A549 (cell line): ENCODE results near the gene RAMP1. TPM values are rescaled to one million over a fixed set of nuclear protein-coding genes. Genes with fewer than 3 reads are reported as not detected.

Experiments used
- ATAC-seq, 2 experiments: fragments of 200-7000 bp in 1 of 2; fragments of >200 bp in 1 of 2; cut with Nextera tagmentation in 1 of 2; cut with Tn5 transposase in 1 of 2; 3 replicates each; pipeline versions ENCODE4 v1.8.0 to v1.9.1; 2018 to 2020; ENCODE audit warnings: mild to moderate bottlenecking in 1 of 2, moderate library complexity in 1 of 2
- CTCF ChIA-PET: fragments of 300-600 bp; sonication (Branson Sonifier 250); formaldehyde crosslinking; extraction: SDS; loops from one replicate; lab custom pipeline; 2021; ENCODE audit warnings: antibody characterized with exemption, inconsistent platforms; lab: Yijun Ruan, JAX
- POLR2A ChIA-PET: fragments of 350-600 bp; formaldehyde crosslinking; extraction: SDS; loops from one replicate; lab custom pipeline; 2021; ENCODE audit warnings: antibody characterized with exemption, inconsistent platforms; lab: Yijun Ruan, JAX
- DNase-seq, 2 experiments: peaks; one replicate each; pipeline versions ENCODE4 v3.0.0 to v3.0.0-alpha.2; 2011 to 2016; ENCODE audit warnings: low read depth in 1 of 2, low spot score in 1 of 2
- FAIRE-seq: peaks from 2 replicates; lab custom pipeline; 2011; peaks lifted over from hg19 to GRCh38; lab: Jason Lieb, UNC
- H3K27ac ChIP-seq, 2 experiments: fragments of >200 bp; sonication (Bioruptor Twin); formaldehyde crosslinking; 3 replicates each; pipeline ENCODE4 v1.5.1; 2016 to 2017
- H3K4me1 ChIP-seq: fragments of >200 bp; sonication (Bioruptor Twin); formaldehyde crosslinking; 3 replicates; pipeline ENCODE4 v1.6.1; 2016
- H3K4me2 ChIP-seq: fragments of >200 bp; sonication (Bioruptor Twin); formaldehyde crosslinking; 3 replicates; pipeline ENCODE4 v1.6.1; 2016
- H3K4me3 ChIP-seq: fragments of >200 bp; sonication (Bioruptor Twin); formaldehyde crosslinking; 3 replicates; pipeline ENCODE4 v1.5.1; 2016
- H3K9me3 ChIP-seq: fragments of >200 bp; sonication (Bioruptor Twin); formaldehyde crosslinking; 3 replicates; pipeline ENCODE4 v1.6.1; 2016
- EP300 ChIP-seq, 2 experiments: fragments of >200 bp; sonication (Bioruptor Twin); formaldehyde crosslinking; IDR thresholded peaks; 2 replicates in 1 of 2; 3 replicates in 1 of 2; pipeline ENCODE4 v1.6.1; 2016 to 2017
- FOSL2 ChIP-seq, 2 experiments: fragments of 450-650 bp in 1 of 2; fragments of >200 bp in 1 of 2; sonication (Bioruptor Twin) in 1 of 2; formaldehyde crosslinking; IDR thresholded peaks; 2 replicates each; pipeline versions ENCODE4 v1.5.0 to v1.6.1; 2016 to 2020; ENCODE audit warnings: mild to moderate bottlenecking in 1 of 2, moderate library complexity in 1 of 2
- HEYL ChIP-seq: fragments of 250-450 bp; sonication (Bioruptor Pico); IDR thresholded peaks from 2 replicates; pipeline ENCODE4 v1.8.0; 2021; ENCODE audit warnings: mild to moderate bottlenecking, moderate library complexity
- HOXB5 ChIP-seq: fragments of 250-450 bp; sonication (Bioruptor Pico); IDR thresholded peaks from 2 replicates; pipeline ENCODE4 v1.5.0; 2020; ENCODE audit warnings: mild to moderate bottlenecking, moderate library complexity
- JUNB ChIP-seq: fragments of >200 bp; sonication (Bioruptor Twin); formaldehyde crosslinking; IDR thresholded peaks from 2 replicates; pipeline ENCODE4 v1.6.1; 2016
- KDM1A ChIP-seq: fragments of 200-600 bp; sonication (generic); IDR thresholded peaks from 2 replicates; pipeline ENCODE4 v1.6.1; 2016; ENCODE audit warnings: low read depth, mild to moderate bottlenecking
- KDM5A ChIP-seq: fragments of 200-600 bp; sonication (generic); IDR thresholded peaks from 2 replicates; pipeline ENCODE4 v1.6.1; 2016; ENCODE audit warnings: antibody characterized with exemption, mild to moderate bottlenecking
- MYC ChIP-seq: IDR thresholded peaks from 2 replicates; pipeline ENCODE4 v1.6.1; 2012; ENCODE audit warnings: mild to moderate bottlenecking, inconsistent platforms, low read length, improper control_type of control experiment, borderline replicate concordance
- POLR2AphosphoS2 ChIP-seq: conservative IDR thresholded peaks from 2 replicates; pipeline ENCODE4 v1.6.1; 2012; ENCODE audit warnings: low read length, improper control_type of control experiment, inconsistent platforms
- RAD21 ChIP-seq, 2 experiments: fragments of >200 bp in 1 of 2; sonication (Bioruptor Twin) in 1 of 2; formaldehyde crosslinking in 1 of 2; IDR thresholded peaks in 1 of 2; conservative IDR thresholded peaks in 1 of 2; 2 replicates in 1 of 2; 3 replicates in 1 of 2; pipeline ENCODE4 v1.6.1; 2012 to 2018; ENCODE audit warnings: inconsistent platforms in 1 of 2
- SMC3 ChIP-seq: fragments of >200 bp; sonication (Bioruptor Twin); formaldehyde crosslinking; IDR thresholded peaks from 3 replicates; pipeline ENCODE4 v1.6.1; 2018; ENCODE audit warnings: inconsistent platforms
- TP53 ChIP-seq: fragments of 250-450 bp; sonication (Bioruptor Pico); IDR thresholded peaks from 2 replicates; pipeline ENCODE4 v1.5.0; 2021; ENCODE audit warnings: mild to moderate bottlenecking, moderate library complexity
- ZC3H11A ChIP-seq: fragments of 450-650 bp; IDR thresholded peaks from 2 replicates; pipeline ENCODE4 v1.6.1; 2014; ENCODE audit warnings: antibody characterized with exemption, mild to moderate bottlenecking
- ZFP36 ChIP-seq: fragments of 450-650 bp; IDR thresholded peaks from 2 replicates; pipeline ENCODE4 v1.6.1; 2014; ENCODE audit warnings: borderline replicate concordance; ENCODE audit not compliant: partially characterized antibody
- WGBS: methylation state at CpG from one replicate; pipeline ENCODE4 v1.1.6; 2017; ENCODE audit errors: missing lambda C conversion rate; 5-methylcytosine and 5-hydroxymethylcytosine counted together
- polyA plus RNA-seq, 4 experiments: library from polyadenylated mRNA; depleted of rRNA in 3 of 4; stranded (reverse); fragments of >200 nt; fragmentation: RNase III in 1 of 4; extraction: RNeasy Plus Mini Kit Qiagen cat#74134 plus additional on column Dnase treatment in 1 of 4; gene quantifications; 2 replicates in 3 of 4; 3 replicates in 1 of 4; pipeline ENCODE4 v1.2.3, GENCODE V29; 2011 to 2017
- TF ChIP-seq, protein P1 (sequence below): IDR thresholded peaks from 2 replicates; pipeline ENCODE4 v1.6.1; 2012
- TF ChIP-seq, protein P2 (sequence below): fragments of 150-350 bp; IDR thresholded peaks from 2 replicates; pipeline ENCODE4 v1.6.1; 2014; ENCODE audit warnings: low read depth, mild to moderate bottlenecking, low read length
- TF ChIP-seq, protein P3 (sequence below): IDR thresholded peaks from 2 replicates; pipeline ENCODE4 v1.6.1; 2012
- TF ChIP-seq, protein P4 (sequence below): fragments of >200 bp; sonication (Bioruptor Twin); formaldehyde crosslinking; IDR thresholded peaks from 3 replicates; pipeline ENCODE4 v1.5.1; 2016
- TF ChIP-seq, protein P5 (sequence below): fragments of 450-650 bp; IDR thresholded peaks from 2 replicates; pipeline ENCODE4 v1.6.1; 2014; ENCODE audit warnings: antibody characterized with exemption

The RAMP1 gene
- polyA plus RNA-seq, 2 of the 4 experiments (the other 2 are of a cell fraction) = not detected

DNA sequence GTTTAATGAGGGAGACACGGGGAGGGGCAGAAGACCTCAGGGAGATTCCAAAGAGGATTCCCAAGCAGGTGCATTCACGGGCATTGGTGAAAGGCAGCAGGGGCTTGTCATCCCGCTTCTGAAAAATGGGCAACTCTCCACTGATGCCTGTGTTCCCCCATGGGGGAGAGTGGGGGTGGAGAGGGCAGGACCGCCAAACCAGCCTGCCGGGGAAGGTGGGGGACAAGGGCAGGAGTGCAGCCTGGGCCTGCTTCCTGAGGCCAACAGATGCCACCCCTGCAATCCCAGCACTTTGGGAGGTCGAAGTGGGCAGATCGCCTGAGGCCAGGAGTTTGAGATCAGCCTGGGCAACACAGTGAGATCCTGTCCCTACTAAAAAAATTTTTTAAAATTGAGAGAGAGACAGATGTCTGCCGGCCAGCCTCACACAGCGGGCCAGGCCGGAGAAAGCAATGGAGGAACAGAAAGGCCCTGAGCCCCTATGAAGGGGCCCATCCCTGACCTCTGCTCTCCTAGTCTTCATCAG, 62.6 kb downstream of the RAMP1 start:
- H3K4me1 ChIP-seq = peaks cover 5% of the 10 kb centered on the region; the same call in 1 of the 3 replicates
- ChIA-PET POLR2A (no interaction called here), CTCF (interaction anchor here (1.7 to 2.5 kb wide), 3 partner anchors 9 to 70 kb away, joined by 5 to 18 read pairs (median 10); no protein-coding TSS in a partner anchor)
- FAIRE-seq (no peak), DNase-seq (no peak), ATAC-seq (no peak)
- 90% methylated on average over 10 of the region's 10 CpGs for WGBS
- no peaks in the 10 kb centered on the region for H3K9me3 ChIP-seq
- TF ChIP-seq, protein P1, sequence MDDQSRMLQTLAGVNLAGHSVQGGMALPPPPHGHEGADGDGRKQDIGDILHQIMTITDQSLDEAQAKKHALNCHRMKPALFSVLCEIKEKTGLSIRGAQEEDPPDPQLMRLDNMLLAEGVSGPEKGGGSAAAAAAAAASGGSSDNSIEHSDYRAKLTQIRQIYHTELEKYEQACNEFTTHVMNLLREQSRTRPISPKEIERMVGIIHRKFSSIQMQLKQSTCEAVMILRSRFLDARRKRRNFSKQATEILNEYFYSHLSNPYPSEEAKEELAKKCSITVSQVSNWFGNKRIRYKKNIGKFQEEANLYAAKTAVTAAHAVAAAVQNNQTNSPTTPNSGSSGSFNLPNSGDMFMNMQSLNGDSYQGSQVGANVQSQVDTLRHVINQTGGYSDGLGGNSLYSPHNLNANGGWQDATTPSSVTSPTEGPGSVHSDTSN = no peak
- TF ChIP-seq HOXB5 (CRISPR knock-in tag) (no peak), KDM5A (no peak), JUNB (no peak), ZC3H11A (no peak), HEYL (CRISPR knock-in tag) (no peak)
- TF ChIP-seq, protein P2, sequence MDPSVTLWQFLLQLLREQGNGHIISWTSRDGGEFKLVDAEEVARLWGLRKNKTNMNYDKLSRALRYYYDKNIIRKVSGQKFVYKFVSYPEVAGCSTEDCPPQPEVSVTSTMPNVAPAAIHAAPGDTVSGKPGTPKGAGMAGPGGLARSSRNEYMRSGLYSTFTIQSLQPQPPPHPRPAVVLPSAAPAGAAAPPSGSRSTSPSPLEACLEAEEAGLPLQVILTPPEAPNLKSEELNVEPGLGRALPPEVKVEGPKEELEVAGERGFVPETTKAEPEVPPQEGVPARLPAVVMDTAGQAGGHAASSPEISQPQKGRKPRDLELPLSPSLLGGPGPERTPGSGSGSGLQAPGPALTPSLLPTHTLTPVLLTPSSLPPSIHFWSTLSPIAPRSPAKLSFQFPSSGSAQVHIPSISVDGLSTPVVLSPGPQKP = no peak
- H3K4me3 ChIP-seq = no peak overlapping the region
- no peak overlapping the region for H3K27ac ChIP-seq
- H3K4me2 ChIP-seq = no peak overlapping the region

DNA sequence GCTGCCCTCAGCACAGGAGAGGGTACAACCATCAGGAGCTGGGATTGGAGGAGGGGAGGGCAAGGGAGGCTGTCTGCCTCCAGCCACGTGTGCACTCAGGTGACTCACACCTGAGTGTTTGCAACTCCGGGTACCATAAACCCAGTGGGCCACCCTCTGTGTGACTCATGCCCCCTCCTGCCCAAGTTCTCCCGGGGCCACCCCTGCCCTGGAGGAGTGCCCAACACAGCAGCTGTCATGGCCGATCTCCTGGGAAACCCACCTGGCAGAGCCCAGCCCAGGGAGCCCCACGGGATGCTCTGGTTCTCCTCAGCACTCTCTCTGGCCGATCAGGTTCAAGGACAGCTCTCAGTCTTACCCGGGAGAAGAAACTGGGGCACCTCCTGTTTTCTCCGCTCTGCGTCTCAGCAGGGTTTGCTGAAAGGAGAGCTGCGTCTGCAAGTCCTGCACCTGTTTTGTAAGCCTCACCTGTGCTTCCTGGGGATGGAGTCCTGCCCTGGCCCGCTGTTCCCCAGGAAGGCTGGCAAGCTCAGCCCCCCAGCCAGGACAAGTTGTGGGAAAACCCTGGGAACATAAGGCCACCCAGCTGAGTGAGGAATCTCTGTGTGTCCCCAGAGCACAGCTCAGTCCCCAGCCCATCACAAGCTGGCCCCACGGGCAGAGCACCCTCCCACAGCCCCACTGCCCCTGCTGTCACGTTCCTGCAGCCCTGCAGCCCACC, 63.4 kb downstream of the RAMP1 start:
- DNase-seq (peak in 1 of 2 experiments; percentile 12), ATAC-seq (peak; percentile 20 to 28; a peak in 3 of 6 replicates), FAIRE-seq (no peak)
- WGBS = 31% methylated on average over 9 of the region's 13 CpGs
- peak overlapping the region; percentile 21 to 76; a peak in 5 of 6 replicates for H3K27ac ChIP-seq
- peak overlapping the region; percentile 63 for H3K4me2 ChIP-seq
- no peak overlapping the region for H3K4me3 ChIP-seq
- TF ChIP-seq POLR2AphosphoS2 = no peak
- no peak for TF ChIP-seq FOSL2 (IDR thresholded peaks at IDR 0.05)
- TF ChIP-seq FOSL2 (CRISPR knock-in tag; IDR thresholded peaks at IDR 0.05) = 0 out of 2 replicates have a peak, but pooled peaks have one; percentile 31
- no peak for TF ChIP-seq ZC3H11A
- TF ChIP-seq HEYL (CRISPR knock-in tag) = no peak
- TF ChIP-seq, all 56 proteins: peak for 1
- Histone ChIP-seq H3K9me3 (no peaks in the 10 kb centered on the region), H3K4me1 (peaks cover 5% of the 10 kb centered on the region; the same call in 1 of the 3 replicates)
- ChIA-PET POLR2A (no interaction called here), CTCF (interaction anchor here (0.6 to 3.2 kb wide), 15 partner anchors 10 to 239 kb away, joined by 3 to 18 read pairs (median 5); no protein-coding TSS in a partner anchor)

DNA sequence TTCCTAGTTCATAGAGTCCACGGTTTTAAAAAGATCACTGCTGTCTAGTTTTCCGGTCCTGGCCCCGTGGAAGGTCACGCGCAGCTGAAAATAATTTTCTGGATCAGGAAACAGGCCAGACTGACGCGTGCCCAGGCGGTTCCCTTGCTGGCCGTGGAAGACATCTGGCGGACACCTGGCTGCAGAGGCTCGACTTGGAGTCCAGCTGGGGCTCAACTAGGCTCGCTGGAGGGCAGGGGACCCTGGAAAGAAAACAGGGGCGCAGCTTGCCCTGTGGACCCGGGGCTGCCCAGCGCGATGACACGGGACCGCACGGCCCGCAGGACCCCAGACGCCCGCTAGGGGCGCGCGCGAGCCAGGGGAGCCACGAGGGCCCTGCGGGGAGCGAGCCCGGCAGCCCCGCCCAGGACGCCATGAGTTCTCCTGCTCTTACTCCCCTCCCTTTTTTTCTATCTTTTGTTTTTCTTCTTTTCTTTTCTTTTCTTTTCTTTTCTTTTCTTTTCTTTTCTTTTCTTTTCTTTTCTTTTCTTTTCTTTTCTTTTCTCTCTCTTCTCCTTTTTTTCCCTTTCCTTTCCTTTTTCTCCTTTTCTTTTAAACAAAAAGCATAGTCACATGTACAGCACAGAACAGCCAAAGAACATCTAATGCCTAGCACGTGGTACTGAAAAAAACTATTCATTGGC, 64.2 kb downstream of the RAMP1 start:
- peak overlapping the region; percentile 63 for H3K4me2 ChIP-seq
- POLR2A ChIA-PET = no interaction called here
- peak; percentile 95 to 99 for ATAC-seq
- CTCF ChIA-PET = interaction anchor here (0.6 to 3.2 kb wide), 18 partner anchors 9 to 336 kb away, joined by 3 to 18 read pairs (median 4); no protein-coding TSS in a partner anchor
- H3K27ac ChIP-seq = peak overlapping the region; percentile 21 to 76; a peak in 5 of 6 replicates
- TF ChIP-seq, protein P3, sequence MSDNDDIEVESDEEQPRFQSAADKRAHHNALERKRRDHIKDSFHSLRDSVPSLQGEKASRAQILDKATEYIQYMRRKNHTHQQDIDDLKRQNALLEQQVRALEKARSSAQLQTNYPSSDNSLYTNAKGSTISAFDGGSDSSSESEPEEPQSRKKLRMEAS = peak; percentile 84
- TF ChIP-seq POLR2AphosphoS2 (no peak), ZFP36 (no peak), TP53 (CRISPR knock-in tag) (no peak), RAD21 (conservative IDR thresholded peaks at IDR 0.05 in 1 of 2, IDR thresholded peaks at IDR 0.05 in 1 of 2) (peak; percentile 71 to 82), KDM1A (no peak), EP300 (IDR thresholded peaks at IDR 0.05) (no peak), SMC3 (peak; percentile 71), MYC (peak; percentile 88)
- TF ChIP-seq, protein P4, sequence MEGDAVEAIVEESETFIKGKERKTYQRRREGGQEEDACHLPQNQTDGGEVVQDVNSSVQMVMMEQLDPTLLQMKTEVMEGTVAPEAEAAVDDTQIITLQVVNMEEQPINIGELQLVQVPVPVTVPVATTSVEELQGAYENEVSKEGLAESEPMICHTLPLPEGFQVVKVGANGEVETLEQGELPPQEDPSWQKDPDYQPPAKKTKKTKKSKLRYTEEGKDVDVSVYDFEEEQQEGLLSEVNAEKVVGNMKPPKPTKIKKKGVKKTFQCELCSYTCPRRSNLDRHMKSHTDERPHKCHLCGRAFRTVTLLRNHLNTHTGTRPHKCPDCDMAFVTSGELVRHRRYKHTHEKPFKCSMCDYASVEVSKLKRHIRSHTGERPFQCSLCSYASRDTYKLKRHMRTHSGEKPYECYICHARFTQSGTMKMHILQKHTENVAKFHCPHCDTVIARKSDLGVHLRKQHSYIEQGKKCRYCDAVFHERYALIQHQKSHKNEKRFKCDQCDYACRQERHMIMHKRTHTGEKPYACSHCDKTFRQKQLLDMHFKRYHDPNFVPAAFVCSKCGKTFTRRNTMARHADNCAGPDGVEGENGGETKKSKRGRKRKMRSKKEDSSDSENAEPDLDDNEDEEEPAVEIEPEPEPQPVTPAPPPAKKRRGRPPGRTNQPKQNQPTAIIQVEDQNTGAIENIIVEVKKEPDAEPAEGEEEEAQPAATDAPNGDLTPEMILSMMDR = peak; percentile 91
- TF ChIP-seq, protein P5, sequence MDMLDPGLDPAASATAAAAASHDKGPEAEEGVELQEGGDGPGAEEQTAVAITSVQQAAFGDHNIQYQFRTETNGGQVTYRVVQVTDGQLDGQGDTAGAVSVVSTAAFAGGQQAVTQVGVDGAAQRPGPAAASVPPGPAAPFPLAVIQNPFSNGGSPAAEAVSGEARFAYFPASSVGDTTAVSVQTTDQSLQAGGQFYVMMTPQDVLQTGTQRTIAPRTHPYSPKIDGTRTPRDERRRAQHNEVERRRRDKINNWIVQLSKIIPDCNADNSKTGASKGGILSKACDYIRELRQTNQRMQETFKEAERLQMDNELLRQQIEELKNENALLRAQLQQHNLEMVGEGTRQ = no peak
- H3K9me3 ChIP-seq = no peaks in the 10 kb centered on the region
- WGBS = 20% methylated on average over 33 of the region's 33 CpGs
- peak; percentile 66 to 88 for DNase-seq
- no peak for FAIRE-seq
- peaks cover 5% of the 10 kb centered on the region; the same call in 1 of the 3 replicates for H3K4me1 ChIP-seq
- H3K4me3 ChIP-seq = 0 out of 3 replicates have a peak overlapping the region, but pooled peaks have one; percentile 5
